SU-DHL-6 (cell line): ENCODE data around the gene AP5Z1.

ENCODE experiments used
- H2AFZ ChIP-seq: fragments of 200-600 bp; sonication (generic); 2 replicates; pipeline ENCODE4 v1.6.1; 2014; ENCODE audit warnings: low read depth, mild to moderate bottlenecking, moderate library complexity, mixed read lengths, antibody characterized with exemption, low read length; ENCODE audit not compliant: severe bottlenecking
- H3F3A ChIP-seq: fragments of 200-600 bp; shearing (Covaris generic); 2 replicates; pipeline ENCODE4 v1.6.0; 2016; ENCODE audit warnings: antibody characterized with exemption, mild to moderate bottlenecking; ENCODE audit not compliant: insufficient read depth
- H3K27ac ChIP-seq: fragments of 200-600 bp; sonication (generic); 2 replicates; pipeline ENCODE4 v1.5.1; 2016; ENCODE audit warnings: low read depth, mild to moderate bottlenecking, low read length, moderate library complexity, mixed read lengths
- H3K27me3 ChIP-seq: fragments of 200-600 bp; sonication (generic), shearing (Covaris generic); 2 replicates; pipeline ENCODE4 v1.6.0; 2014; ENCODE audit warnings: mild to moderate bottlenecking, low read length
- H3K36me3 ChIP-seq: fragments of 200-600 bp; sonication (generic); 2 replicates; pipeline ENCODE4 v1.6.1; 2014; ENCODE audit warnings: mild to moderate bottlenecking, low read length, mixed read lengths
- H3K4me2 ChIP-seq: fragments of 300-600, 200-600 bp; shearing (Covaris generic), sonication (generic); 2 replicates; pipeline ENCODE4 v1.6.0; 2014; ENCODE audit warnings: low read length, low read depth, mild to moderate bottlenecking; ENCODE audit not compliant: poor library complexity, severe bottlenecking
- H3K4me3 ChIP-seq: fragments of 200-600 bp; sonication (generic); 2 replicates; pipeline ENCODE4 v1.5.1; 2014; ENCODE audit warnings: antibody characterized with exemption, low read length, mild to moderate bottlenecking, mixed read lengths; ENCODE audit not compliant: insufficient read depth, poor library complexity, severe bottlenecking
- H3K79me2 ChIP-seq: fragments of 200-600 bp; sonication (generic); 2 replicates; pipeline ENCODE4 v1.6.1; 2014; ENCODE audit warnings: mild to moderate bottlenecking, low read length, moderate library complexity; ENCODE audit not compliant: insufficient read depth
- H3K9ac ChIP-seq: fragments of 200-600 bp; sonication (generic); 2 replicates; pipeline ENCODE4 v1.7.0; 2014; ENCODE audit warnings: mild to moderate bottlenecking, low read length
- H3K9me2 ChIP-seq: fragments of 200-600 bp; sonication (generic); replicated peaks from 2 replicates; pipeline ENCODE4 v1.6.1; 2014; ENCODE audit warnings: low read length; ENCODE audit not compliant: insufficient read depth
- H3K9me3 ChIP-seq: fragments of 200-600 bp; sonication (generic); 2 replicates; pipeline ENCODE4 v1.6.1; 2014; ENCODE audit warnings: low read length, mixed read lengths; ENCODE audit not compliant: insufficient read depth
- H4K20me1 ChIP-seq: fragments of 200-600 bp; sonication (generic); 2 replicates; pipeline ENCODE4 v1.6.1; 2014; ENCODE audit warnings: low read depth, mild to moderate bottlenecking, antibody characterized with exemption, low read length, moderate library complexity, mixed read lengths
- EZH2phosphoT487 ChIP-seq: fragments of 200-600 bp; sonication (generic), shearing (Covaris generic); conservative IDR thresholded peaks from 2 replicates; pipeline ENCODE4 v1.6.1; 2018; ENCODE audit warnings: mild to moderate bottlenecking, antibody characterized with exemption, low read length, moderate library complexity, mixed read lengths
- TF ChIP-seq, protein P1 (sequence below): fragments of 200-600 bp; sonication (generic); IDR thresholded peaks from one replicate; pipeline ENCODE4 v1.5.1; 2017; ENCODE audit warnings: antibody characterized with exemption, mild to moderate bottlenecking, low read length, moderate library complexity; ENCODE audit not compliant: insufficient read depth, poor library complexity, severe bottlenecking

AP5Z1 gene

GRCh38 chr7:4730971-4731370, 44.5 kb upstream of the AP5Z1 start:
- Histone ChIP-seq H3K27ac (no peak overlapping the region), H2AFZ (no peak overlapping the region), H3K36me3 (no peaks in the 10 kb centered on the region), H4K20me1 (no peaks in the 10 kb centered on the region; the same call in 1 of the 2 replicates), H3K79me2 (peaks cover 13% of the 10 kb centered on the region), H3F3A (no peaks in the 10 kb centered on the region), H3K4me2 (no peak overlapping the region), H3K27me3 (no peaks in the 10 kb centered on the region), H3K9ac (no peak overlapping the region), H3K9me2 (no peaks in the 10 kb centered on the region), H3K9me3 (no peaks in the 10 kb centered on the region), H3K4me3 (no peak overlapping the region)
- TF ChIP-seq, protein P1, sequence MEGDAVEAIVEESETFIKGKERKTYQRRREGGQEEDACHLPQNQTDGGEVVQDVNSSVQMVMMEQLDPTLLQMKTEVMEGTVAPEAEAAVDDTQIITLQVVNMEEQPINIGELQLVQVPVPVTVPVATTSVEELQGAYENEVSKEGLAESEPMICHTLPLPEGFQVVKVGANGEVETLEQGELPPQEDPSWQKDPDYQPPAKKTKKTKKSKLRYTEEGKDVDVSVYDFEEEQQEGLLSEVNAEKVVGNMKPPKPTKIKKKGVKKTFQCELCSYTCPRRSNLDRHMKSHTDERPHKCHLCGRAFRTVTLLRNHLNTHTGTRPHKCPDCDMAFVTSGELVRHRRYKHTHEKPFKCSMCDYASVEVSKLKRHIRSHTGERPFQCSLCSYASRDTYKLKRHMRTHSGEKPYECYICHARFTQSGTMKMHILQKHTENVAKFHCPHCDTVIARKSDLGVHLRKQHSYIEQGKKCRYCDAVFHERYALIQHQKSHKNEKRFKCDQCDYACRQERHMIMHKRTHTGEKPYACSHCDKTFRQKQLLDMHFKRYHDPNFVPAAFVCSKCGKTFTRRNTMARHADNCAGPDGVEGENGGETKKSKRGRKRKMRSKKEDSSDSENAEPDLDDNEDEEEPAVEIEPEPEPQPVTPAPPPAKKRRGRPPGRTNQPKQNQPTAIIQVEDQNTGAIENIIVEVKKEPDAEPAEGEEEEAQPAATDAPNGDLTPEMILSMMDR: no peak
- TF ChIP-seq EZH2phosphoT487: no peak

DNA sequence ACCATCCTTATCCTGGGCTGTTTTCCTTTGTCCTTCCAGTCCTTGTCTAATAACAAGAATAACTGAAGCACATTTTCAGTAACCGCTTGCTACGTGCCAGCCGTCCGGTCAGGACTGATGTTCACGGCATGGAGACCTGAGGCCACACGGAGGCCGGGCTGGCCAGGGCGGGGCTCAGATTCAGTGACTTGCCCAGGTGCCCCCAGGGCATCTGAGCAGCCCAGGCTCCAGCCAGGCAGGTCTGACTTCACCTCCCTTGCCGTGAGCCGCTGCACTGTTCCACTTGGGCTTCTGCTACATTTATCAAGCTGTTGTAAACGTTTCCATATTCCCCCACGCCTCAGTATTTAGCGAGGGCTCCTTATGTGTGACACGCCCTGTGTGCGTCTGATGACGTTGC, 43.6 kb upstream of the AP5Z1 start:
- H3K9ac ChIP-seq: no peak overlapping the region
- no peaks in the 10 kb centered on the region for H3K27me3 ChIP-seq
- peaks cover 13% of the 10 kb centered on the region for H3K79me2 ChIP-seq
- no peak overlapping the region for H3K4me2 ChIP-seq
- no peaks in the 10 kb centered on the region for H3K9me3 ChIP-seq
- H3K9me2 ChIP-seq: no peaks in the 10 kb centered on the region
- H3K4me3 ChIP-seq: no peak overlapping the region
- no peak for TF ChIP-seq EZH2phosphoT487
- TF ChIP-seq, protein P1: no peak
- no peaks in the 10 kb centered on the region; the same call in 1 of the 2 replicates for H4K20me1 ChIP-seq
- no peaks in the 10 kb centered on the region for H3K36me3 ChIP-seq
- no peak overlapping the region for H2AFZ ChIP-seq
- H3F3A ChIP-seq: no peaks in the 10 kb centered on the region
- H3K27ac ChIP-seq: no peak overlapping the region

- H2AFZ ChIP-seq: no peak overlapping the region
- H3K4me2 ChIP-seq: no peak overlapping the region
- H4K20me1 ChIP-seq: no peaks in the 10 kb centered on the region; the same call in 1 of the 2 replicates
- peaks cover 9% of the 10 kb centered on the region for H3K79me2 ChIP-seq
- no peaks in the 10 kb centered on the region for H3K9me3 ChIP-seq
- TF ChIP-seq, protein P1: no peak
- TF ChIP-seq EZH2phosphoT487: no peak
- H3F3A ChIP-seq: no peaks in the 10 kb centered on the region
- no peaks in the 10 kb centered on the region for H3K9me2 ChIP-seq
- H3K27me3 ChIP-seq: no peaks in the 10 kb centered on the region
- no peaks in the 10 kb centered on the region for H3K36me3 ChIP-seq
- no peak overlapping the region for H3K27ac ChIP-seq
- no peak overlapping the region for H3K9ac ChIP-seq
- H3K4me3 ChIP-seq: no peak overlapping the region
Observed at GRCh38 chr7:4733936-4734528, 41.4 kb upstream of the AP5Z1 start.
